GM19043 (cell line): Measurements from ENCODE around the gene DLL4.

ENCODE experiments used
- ATAC-seq: cut with Tn5 transposase; IDR thresholded peaks from one replicate; pipeline ENCODE4 v1.9.1; 2021; ENCODE audit warnings: low read depth; ENCODE audit not compliant: unreplicated experiment

The DLL4 gene

DNA sequence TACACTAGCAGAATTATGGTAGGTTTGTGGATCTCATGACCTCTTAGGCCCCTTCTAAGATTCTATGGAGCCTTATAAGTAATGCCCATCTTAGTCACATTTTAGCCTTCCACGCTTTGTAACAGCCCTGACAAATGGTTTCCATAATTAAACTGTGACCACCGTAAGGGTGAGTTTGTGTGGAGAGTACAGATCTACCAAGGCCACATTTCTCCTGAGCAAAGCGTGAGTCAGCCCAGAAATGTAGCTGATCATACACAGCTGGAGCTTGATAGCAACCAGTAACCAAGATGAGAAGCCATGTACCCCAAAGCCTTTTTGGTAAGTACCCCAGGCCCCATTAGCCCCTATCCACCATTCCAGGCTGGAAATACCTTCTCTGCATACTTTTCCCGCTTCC, 55.8 kb downstream of the DLL4 start:
- ATAC-seq: no peak

DNA sequence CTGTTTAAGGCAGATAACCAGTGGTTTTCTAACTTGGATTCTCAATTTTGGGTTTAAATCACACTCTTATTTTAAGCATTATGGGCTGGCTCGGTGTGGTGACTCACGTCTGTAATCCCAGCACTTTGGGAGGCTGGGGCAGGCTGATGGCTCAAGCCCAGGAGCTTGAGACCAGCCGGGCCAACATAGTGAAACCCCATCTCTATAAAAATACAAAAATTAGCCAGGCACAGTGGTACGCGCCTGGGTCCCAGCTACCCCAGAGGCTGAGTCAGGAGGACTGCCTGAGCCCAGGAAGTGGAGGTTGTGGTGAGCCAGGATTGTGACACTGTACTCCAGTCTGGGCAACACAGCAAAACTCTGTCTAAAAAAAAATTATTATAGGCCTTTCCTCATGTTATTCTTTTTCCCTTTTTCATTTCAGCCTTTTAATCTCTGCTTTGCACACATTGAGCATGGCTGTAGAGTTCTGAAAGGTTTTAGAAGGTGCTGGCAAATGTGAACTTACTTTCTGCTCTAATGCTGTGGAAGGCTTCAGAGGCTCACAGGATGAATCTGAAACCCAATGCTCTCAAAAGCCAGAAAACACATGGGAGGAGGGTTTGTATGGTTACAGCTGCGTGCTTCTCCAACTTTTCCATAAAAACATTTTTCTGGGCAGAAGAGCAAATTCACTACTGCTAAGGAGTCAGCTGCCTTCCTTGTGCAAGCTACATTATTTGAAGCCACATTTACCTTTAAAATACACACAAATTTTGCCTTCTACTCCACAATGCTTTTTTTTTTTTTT, 56.6 kb downstream of the DLL4 start:
- ATAC-seq: no peak

DNA sequence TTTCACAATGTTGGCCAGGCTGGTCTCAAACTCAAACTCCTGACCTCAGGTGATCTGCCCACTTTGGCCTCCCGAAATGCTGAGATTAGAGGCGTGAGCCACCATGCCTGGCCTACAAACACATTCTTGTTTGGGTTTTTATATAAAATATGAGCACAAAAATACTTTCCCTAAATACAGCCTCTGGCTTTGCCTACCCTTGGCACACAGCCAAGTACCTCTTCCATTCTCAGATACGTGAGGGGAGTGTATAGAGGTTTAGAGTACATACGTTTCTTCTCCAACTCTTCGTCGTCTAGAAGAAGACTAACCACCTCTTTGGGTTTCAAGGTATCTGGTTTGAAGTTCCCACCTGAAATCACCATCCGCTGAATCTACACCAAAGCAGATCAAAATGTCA, 57.7 kb downstream of the DLL4 start:
- ATAC-seq: no peak

DNA sequence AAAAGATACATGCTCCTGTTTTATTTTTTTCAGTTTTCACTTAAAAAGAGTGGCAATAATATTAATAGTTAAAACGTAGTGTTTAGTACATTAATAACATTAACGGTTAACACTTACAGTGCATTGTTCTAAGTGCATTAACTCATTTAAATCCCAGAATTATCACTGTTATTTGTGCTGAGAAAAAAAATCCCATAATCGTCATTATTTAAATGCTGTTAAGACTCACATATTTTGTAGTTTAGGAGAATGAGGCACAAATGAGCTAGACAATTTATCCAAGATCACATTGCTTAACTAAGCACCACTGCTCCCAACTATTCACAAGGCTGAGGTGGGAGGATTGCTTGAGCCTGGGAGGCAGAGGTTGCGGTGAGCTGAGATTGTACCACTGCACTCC, 59.0 kb downstream of the DLL4 start:
- no peak for ATAC-seq
